Loucy (cell line): ENCODE data around the gene NCBP2.

Source experiments
- CTCF ChIP-seq: fragments of 200-600 bp; sonication (generic); conservative IDR thresholded peaks from 2 replicates; pipeline ENCODE4 v1.5.1; 2014; ENCODE audit warnings: mild to moderate bottlenecking, antibody characterized with exemption, low read length
- EZH2phosphoT487 ChIP-seq: fragments of 200-600 bp; IDR thresholded peaks from 2 replicates; pipeline ENCODE4 v1.6.1; 2018; ENCODE audit warnings: antibody characterized with exemption, mild to moderate bottlenecking, moderate library complexity, borderline replicate concordance

- no peak for TF ChIP-seq CTCF
- no peak for TF ChIP-seq EZH2phosphoT487
Observed at GRCh38 chr3:196971094-196971698, 28.9 kb upstream of the NCBP2 start.
